NCI-H2227 (cell line): ENCODE results near the gene LRRFIP2.

ENCODE experiments used
- DNase-seq: peaks from one replicate; lab custom pipeline; 2025; ENCODE audit not compliant: unreplicated experiment; lab: John Stamatoyannopoulos, UW

The LRRFIP2 gene

GRCh38 chr3:37190667-37191066 is 16.3 kb upstream of the LRRFIP2 start:
- no peak for DNase-seq

GRCh38 chr3:37189109-37189508 is 14.7 kb upstream of the LRRFIP2 start:
- DNase-seq: no peak

DNA sequence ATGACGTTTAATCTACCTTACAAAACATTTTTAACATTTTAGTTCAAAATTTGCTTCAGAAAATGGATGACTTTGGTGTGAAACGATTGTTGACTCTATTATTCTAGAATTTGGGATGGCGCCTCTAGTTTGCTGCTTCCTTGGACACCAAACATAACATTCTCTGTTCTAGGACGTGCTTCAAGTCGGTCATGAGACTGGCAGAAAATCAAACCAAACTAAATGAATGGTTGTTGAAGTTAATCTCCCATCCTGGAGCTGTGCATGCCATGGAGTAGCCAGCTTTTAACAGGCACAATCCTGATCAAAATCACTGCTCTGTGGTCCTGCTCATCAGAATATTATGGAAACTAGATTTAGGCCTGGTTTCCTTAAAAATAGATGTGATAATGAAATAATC is 9.6 kb upstream of the LRRFIP2 start:
- no peak for DNase-seq

GRCh38 chr3:37183375-37183831 is 9.0 kb upstream of the LRRFIP2 start:
- DNase-seq: no peak

DNA sequence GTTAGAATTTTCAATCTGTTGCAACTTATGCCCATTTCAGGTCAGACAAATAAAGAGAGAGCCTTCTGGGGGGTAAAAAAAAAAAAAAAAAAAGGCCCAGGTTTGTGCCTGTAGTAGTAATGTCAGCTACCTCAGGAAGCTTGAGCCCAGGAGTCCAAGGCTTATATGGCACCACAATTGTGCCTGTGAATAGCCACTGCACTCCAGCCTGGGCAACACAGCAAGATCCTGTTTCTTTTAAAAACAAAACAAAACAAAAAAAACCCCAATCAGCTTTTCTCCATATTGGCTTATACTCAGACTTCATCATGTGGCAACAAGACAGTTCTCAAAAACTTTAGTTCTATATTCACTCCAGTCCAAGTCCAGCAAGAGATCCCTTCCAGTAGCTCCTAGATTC is 8.4 kb upstream of the LRRFIP2 start:
- DNase-seq: no peak

GRCh38 chr3:37181756-37182155 is 7.4 kb upstream of the LRRFIP2 start:
- no peak for DNase-seq

- no peak for DNase-seq
Observed at GRCh38 chr3:37179144-37179967, 5.0 kb upstream of the LRRFIP2 start.

DNA sequence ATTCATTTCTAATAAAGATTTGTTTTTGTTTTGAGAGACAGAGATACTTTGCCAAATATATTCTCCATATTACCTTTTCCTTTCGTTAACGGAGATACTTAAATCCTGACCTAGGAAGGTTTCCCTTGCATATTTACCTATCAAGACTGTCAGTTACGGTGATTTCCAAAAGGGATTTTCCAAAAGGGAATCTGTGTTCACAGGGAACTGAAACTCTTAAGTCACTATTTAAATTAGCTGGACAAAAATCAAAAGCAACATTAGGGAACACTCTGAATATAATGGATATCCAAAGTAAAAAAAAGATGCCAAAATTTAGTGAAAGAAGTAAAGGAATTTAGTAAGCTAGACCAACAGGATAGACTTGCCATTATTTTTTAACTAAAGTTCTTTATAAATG is 576 bp downstream of the LRRFIP2 start:
- no peak for DNase-seq

DNA sequence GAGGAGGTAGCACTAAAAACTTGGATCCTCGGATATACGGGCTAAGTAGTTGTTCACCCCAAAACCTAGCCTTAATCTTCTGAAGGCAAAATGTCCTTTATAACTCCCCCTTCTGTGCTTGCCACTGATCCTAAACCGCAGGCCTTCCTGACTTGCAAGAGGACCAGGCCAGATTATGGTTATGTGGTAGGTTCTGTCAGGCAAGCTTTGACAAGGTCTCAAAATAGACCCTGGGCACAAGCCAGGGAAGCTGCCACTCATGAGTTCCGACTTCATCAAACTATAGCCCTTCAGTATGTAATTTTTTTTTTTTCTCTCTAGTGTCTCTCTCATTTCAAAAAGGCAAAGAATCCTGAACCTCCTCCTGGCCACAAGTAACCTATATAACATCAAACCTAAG is 3.2 kb downstream of the LRRFIP2 start:
- DNase-seq: no peak

DNA sequence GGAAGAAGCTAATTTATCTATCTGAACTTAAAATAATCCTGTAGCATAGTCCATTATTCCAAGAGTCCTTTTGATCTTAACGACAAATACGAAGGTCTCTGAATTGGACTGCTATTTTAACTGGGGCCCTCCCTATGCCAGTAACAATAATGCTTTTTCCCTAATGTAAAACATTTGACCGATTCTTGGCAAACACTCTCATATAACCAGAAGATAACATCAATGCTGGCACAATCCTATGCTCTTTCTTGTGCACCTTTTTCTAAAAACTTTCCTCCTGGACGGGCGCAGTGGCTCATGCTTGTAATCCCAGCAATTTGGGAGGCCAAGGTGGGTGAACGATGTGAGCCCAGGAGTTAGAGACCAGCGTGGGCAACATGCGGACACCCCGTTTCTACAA is 3.9 kb downstream of the LRRFIP2 start:
- DNase-seq: no peak

- no peak for DNase-seq
Observed at GRCh38 chr3:37170060-37170459, 4.3 kb downstream of the LRRFIP2 start.

DNA sequence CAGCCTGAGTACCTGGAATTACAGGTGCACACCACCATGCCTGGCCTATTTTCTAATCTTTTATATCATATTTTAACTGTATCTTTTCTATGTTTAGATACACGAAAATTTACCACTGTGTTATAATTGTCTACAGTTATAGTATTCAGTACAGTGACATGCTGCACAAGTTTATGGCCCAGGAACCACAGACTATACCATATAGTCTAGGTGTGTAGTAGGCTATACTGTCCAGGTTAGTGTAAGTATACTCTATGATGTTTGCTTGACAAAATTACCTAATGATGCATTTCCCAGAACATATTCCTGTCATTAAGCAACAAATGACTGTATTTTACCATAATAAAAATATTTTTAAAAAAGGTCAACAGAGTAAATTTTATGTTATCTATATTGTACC is 5.5 kb downstream of the LRRFIP2 start:
- DNase-seq: no peak

DNA sequence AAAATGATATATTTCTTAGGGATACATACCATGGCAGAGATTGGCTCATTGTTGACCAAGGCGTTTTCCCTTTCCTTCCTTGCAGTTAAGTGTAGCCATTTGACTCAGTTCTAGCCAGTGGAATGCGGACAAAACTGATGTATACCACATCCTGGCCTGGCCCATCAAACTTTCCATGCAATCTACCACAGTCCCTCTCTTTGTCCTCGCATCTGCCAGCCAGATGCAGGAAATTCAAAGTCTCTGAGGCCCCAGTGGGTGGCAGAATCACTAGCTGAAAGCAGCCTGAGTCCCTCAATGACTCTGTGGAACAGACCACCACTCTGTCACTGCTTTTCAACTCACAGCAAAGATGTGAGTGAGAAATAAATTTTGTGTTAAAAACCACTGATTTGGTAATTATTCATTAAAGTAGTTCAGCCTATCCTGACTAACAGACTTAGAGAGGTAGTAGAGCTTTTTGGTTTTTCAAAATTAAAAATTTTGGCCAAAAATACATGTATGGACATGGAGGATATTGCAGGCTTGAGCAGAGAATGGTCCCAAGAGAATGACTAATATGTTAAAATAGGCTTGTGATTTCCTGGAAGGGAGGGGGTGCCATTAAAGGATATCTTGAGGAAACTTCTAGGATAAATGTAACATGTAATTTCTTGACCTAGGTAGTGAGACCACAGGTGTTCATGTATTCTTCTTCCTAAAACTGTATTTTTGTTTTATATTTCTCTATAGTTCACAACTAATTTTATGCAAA is 10.9 kb downstream of the LRRFIP2 start:
- no peak for DNase-seq

- DNase-seq: no peak
Observed at GRCh38 chr3:37162501-37163245, 11.7 kb downstream of the LRRFIP2 start.

GRCh38 chr3:37161351-37161750 is 13.0 kb downstream of the LRRFIP2 start:
- no peak for DNase-seq

DNA sequence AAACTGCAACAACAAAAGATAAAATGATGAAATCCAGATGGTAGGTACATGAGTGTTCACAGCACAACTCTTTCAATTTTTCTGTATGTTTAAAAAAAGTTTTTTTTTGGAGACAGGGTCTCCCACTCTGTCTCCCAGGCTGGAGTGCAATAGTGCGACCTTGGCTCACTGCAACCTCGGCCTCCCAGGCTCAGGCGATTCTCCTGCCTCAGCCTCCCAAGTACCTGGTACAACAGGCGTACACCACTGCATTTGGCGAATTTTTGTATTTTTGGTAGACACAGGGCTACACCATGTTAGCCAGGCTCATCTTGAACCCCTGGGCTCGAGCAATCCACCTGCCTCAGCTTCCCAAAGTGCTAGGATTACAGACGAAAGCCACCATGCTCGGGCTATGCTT is 18.6 kb downstream of the LRRFIP2 start:
- no peak for DNase-seq

DNA sequence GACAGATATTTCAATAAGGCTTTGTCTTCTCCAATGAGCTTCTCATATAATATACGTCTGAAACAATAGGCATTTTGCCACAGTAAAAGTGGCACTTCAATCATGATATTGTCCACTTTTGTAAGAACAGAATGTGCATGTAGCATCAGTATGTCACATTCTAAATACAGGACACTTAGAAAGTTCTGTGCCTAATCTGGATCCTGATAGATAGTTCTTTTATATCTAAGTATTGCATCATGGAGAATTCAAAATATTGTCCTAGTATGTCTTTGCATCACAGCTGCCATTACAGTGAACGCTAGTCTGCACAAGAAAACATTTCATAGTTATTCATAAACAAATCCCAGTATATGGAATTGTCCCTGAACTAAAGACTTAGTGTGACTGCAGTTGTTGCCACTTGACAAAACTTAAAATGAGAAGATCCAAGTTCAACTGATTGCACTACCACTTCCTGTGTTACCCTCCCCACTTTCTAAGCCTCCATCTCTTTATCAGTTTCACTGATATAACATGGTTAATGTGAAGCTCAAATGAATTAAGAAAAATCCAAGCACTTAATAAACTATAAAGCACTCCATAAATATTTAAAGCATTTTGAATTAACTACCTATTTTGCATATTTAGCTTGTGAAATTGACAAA is 19.6 kb downstream of the LRRFIP2 start:
- no peak for DNase-seq

- no peak for DNase-seq
Observed at GRCh38 chr3:37150621-37151020, 23.8 kb downstream of the LRRFIP2 start.

- DNase-seq: no peak
Observed at GRCh38 chr3:37149257-37149656, 25.1 kb downstream of the LRRFIP2 start.

GRCh38 chr3:37148208-37148607 is 26.2 kb downstream of the LRRFIP2 start:
- no peak for DNase-seq

- DNase-seq: no peak
Observed at GRCh38 chr3:37147666-37148065, 26.7 kb downstream of the LRRFIP2 start.
